Gastrocnemius medialis (tissue), 4 donors: ENCODE data around the gene GRIK4. TPM values are rescaled to one million over a fixed set of nuclear protein-coding genes. Genes with fewer than 3 reads are reported as not detected.

Source experiments
- ATAC-seq, 2 donors: fragments of 150-250 bp; one replicate each; pipeline ENCODE4 v1.9.1; 2016
- DNase-seq, 2 donors: peaks; one replicate each; pipeline ENCODE4 v3.0.0-alpha.2; 2019
- H3K27ac ChIP-seq, 4 donors: fragments of 200-600 bp; sonication (generic); 1 replicate in 1 of 4; 2 replicates in 3 of 4; pipeline ENCODE4 v1.5.1; 2016 to 2018; ENCODE audit warnings: mild to moderate bottlenecking in 2 of 4, moderate library complexity in 1 of 4
- H3K27me3 ChIP-seq, 3 donors: fragments of 200-600 bp; sonication (generic) in 2 of 3; 1 replicate in 1 of 3; 2 replicates in 2 of 3; pipeline versions ENCODE4 v1.5.1 to v1.6.0; 2016 to 2019; ENCODE audit warnings: mild to moderate bottlenecking in 1 of 3, moderate library complexity in 1 of 3
- H3K36me3 ChIP-seq, 2 donors: fragments of 200-600 bp; sonication (generic) in 1 of 2; one replicate each; pipeline ENCODE4 v1.5.1; 2017 to 2018
- H3K4me1 ChIP-seq, 2 donors: fragments of 200-600 bp; sonication (generic) in 1 of 2; one replicate each; pipeline ENCODE4 v1.5.1; 2016 to 2017; ENCODE audit warnings: mild to moderate bottlenecking in 2 of 2
- H3K4me3 ChIP-seq, 4 donors: fragments of 200-600 bp; sonication (generic) in 3 of 4; 1 replicate in 1 of 4; 2 replicates in 3 of 4; pipeline ENCODE4 v1.5.1; 2016 to 2019; ENCODE audit warnings: mild to moderate bottlenecking in 2 of 4
- H3K9me3 ChIP-seq, 3 donors: fragments of 200-600 bp; sonication (generic) in 2 of 3; 1 replicate in 1 of 3; 2 replicates in 2 of 3; pipeline ENCODE4 v1.5.1; 2016 to 2019
- POLR2A ChIP-seq, 2 donors: fragments of 450-650 bp; IDR thresholded peaks; one replicate each; pipeline ENCODE4 v1.6.1; 2017; ENCODE audit warnings: antibody characterized with exemption in 2 of 2, mild to moderate bottlenecking in 2 of 2, moderate library complexity in 2 of 2
- in situ Hi-C, 4 donors: fragments of 200-750 bp; cut with MboI; loops; one replicate each; pipeline versions ENCODE4 v1.15.0 to v1.8.0; 2017; ENCODE audit warnings: low sequenced_read_pairs in 4 of 4
- intact Hi-C: fragments of 100-400 bp; cut with DNase I; formaldehyde crosslinking; loops from one replicate; pipeline ENCODE4 v1.15.1; 2023; ENCODE audit warnings: low total_unique reads
- total RNA-seq, 4 donors: library from RNA; depleted of rRNA; stranded (reverse); fragments of >200 nt; gene quantifications; one replicate each; pipeline versions ENCODE4 v1.1.0 to v1.2.3, GENCODE V29; 2016
- TF ChIP-seq, protein P1 (sequence below), 5 experiments: fragments of 450-650 bp in 3 of 5; fragments of 200-600 bp in 2 of 5; sonication (generic) in 2 of 5; IDR thresholded peaks in 4 of 5; conservative IDR thresholded peaks in 1 of 5; 1 replicate in 4 of 5; 2 replicates in 1 of 5; pipeline ENCODE4 v1.5.1; 2016 to 2019; ENCODE audit warnings: antibody characterized with exemption in 5 of 5, mild to moderate bottlenecking in 3 of 5, moderate library complexity in 3 of 5

Gene GRIK4
- total RNA-seq, 4 donors from 2014 or later = 0.42 TPM; not detected in 3

DNA sequence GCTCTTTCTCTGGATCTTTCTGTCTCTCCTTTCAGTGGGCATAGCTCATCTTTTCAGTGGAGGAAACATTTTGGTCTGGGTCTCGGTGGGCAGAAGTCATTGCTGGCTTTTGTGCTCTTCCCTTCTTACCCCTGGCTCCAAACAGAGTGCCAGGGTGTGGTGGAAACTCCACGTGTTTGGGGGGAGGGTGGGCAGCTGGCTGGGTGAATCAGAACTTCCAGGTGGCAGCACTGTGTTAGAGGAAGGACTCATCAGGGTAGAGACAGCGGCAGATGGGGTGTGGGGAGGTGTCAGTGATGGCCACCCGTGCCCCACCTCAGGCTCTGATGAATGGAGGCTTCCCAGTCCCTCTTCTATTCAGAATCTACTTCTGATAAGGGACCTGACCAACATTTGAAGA is 114.0 kb downstream of the GRIK4 start:
- TF ChIP-seq, protein P1, sequence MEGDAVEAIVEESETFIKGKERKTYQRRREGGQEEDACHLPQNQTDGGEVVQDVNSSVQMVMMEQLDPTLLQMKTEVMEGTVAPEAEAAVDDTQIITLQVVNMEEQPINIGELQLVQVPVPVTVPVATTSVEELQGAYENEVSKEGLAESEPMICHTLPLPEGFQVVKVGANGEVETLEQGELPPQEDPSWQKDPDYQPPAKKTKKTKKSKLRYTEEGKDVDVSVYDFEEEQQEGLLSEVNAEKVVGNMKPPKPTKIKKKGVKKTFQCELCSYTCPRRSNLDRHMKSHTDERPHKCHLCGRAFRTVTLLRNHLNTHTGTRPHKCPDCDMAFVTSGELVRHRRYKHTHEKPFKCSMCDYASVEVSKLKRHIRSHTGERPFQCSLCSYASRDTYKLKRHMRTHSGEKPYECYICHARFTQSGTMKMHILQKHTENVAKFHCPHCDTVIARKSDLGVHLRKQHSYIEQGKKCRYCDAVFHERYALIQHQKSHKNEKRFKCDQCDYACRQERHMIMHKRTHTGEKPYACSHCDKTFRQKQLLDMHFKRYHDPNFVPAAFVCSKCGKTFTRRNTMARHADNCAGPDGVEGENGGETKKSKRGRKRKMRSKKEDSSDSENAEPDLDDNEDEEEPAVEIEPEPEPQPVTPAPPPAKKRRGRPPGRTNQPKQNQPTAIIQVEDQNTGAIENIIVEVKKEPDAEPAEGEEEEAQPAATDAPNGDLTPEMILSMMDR (IDR thresholded peaks at IDR 0.05 in 4 of 5, conservative IDR thresholded peaks at IDR 0.05 in 1 of 5) = no peak
- no peaks in the 10 kb centered on the region for H3K27me3 ChIP-seq
- no peaks in the 10 kb centered on the region for H3K4me1 ChIP-seq
- no peak overlapping the region for H3K27ac ChIP-seq
- no peak for ATAC-seq
- intact Hi-C loops (no loop called here), in situ Hi-C loops (no loop called here)
- no peaks in the 10 kb centered on the region for H3K36me3 ChIP-seq
- no peak overlapping the region for H3K4me3 ChIP-seq
- DNase-seq = no peak
- no peaks in the 10 kb centered on the region for H3K9me3 ChIP-seq

DNA sequence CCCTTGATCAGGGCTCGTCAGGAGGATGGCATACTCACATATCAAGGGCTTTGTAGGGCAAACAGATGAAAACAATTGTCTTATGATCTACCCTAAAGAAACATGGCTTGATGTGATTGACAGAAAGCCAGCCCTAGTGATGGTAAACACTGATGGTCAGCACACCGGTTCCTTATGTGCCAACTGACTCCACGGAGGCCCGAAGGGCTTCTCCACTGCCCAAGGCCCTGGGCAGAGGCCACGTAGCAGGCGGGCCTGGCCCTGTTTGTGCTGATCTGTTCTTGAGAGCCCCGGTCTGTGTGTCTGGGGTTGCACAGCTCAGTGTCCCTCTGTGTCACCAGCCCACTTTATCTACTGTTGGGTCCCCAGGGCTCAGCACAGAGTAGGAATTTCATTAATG is 115.2 kb downstream of the GRIK4 start:
- DNase-seq = no peak
- no peaks in the 10 kb centered on the region for H3K4me1 ChIP-seq
- no peak overlapping the region for H3K27ac ChIP-seq
- H3K4me3 ChIP-seq = no peak overlapping the region
- no peaks in the 10 kb centered on the region for H3K27me3 ChIP-seq
- no peak for ATAC-seq
- no peaks in the 10 kb centered on the region for H3K9me3 ChIP-seq
- TF ChIP-seq POLR2A (IDR thresholded peaks at IDR 0.05) = no peak
- intact Hi-C loops (no loop called here), in situ Hi-C loops (no loop called here)
- no peaks in the 10 kb centered on the region for H3K36me3 ChIP-seq

DNA sequence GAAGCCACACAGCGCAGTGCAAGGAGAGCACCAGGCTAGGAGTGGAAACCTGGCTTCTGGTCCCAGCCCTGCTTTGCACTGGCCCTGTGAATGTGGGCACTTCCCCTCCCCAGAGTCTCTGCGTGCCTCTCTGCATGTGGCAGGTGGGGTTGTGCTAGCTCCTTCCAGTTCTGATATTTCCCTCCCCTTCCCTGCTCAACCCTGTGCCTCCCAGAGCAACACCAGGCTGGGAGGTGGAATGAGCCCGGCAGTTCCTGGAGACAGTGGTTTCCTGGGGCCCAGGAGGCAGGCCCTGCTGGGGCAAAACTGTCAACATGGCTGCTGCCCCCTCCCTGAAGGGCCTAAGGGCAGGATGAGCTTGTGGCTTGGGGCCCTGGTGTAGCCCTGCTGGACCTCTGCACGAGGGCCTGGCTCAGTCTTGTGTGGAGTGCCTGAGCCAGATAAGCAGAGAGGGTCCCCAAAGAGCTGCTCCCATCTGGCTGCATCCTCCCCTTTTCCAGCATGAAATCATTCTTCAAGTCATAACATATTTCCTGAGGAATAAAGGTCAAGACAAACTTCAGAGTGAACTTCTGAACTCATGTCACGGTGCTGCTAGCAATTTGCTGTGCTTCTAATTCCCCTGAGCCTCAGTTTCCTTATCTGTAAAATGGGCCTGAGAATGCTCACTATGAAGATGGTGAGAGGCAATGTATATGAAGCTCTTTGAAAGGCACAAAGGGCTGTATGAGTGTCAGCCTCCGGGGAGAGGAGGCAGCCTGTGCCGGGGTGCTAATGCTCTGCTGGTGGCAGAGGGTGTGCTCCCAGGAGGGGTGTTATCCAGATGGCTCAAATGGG is 116.0 kb downstream of the GRIK4 start:
- no peaks in the 10 kb centered on the region for H3K27me3 ChIP-seq
- intact Hi-C loops (no loop called here), in situ Hi-C loops (no loop called here)
- TF ChIP-seq, protein P1 (IDR thresholded peaks at IDR 0.05 in 4 of 5, conservative IDR thresholded peaks at IDR 0.05 in 1 of 5) = no peak
- TF ChIP-seq POLR2A (IDR thresholded peaks at IDR 0.05) = no peak
- no peak overlapping the region for H3K27ac ChIP-seq
- no peaks in the 10 kb centered on the region for H3K9me3 ChIP-seq
- H3K36me3 ChIP-seq = no peaks in the 10 kb centered on the region
- no peak overlapping the region for H3K4me3 ChIP-seq
- no peaks in the 10 kb centered on the region for H3K4me1 ChIP-seq
- ATAC-seq (no peak), DNase-seq (no peak)

DNA sequence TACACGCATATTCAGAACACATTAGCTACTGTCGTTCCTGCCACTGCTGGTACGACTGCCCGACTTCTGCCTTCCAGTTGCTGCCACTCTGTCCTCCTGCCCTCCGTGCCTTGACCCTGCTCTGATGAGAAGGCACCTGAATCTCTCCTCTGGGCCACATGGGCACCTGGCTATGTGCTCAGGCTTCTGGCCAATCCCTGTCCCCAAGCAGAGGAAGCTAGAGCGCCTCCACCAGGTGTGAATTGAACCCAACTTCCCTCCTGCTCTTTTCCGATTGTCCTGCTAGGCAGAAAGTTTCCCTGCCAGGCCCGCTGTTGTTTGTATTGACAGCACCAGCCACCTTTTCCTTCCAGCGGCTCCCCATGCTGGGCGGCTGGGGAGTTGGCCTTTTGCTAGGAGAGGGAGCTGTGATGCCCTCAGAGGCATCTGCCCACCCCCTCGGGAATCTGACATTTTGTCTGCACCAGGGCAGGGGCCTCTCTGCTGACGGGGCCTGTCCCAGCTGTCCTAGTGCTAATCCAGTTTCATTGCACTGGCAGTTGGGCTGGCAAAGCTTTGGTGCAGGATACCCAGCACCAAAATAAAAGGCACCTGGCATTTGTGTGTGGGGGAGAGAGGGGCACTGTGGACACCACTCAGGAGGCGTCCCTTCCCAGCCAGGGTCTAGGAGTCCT is 118.0 kb downstream of the GRIK4 start:
- TF ChIP-seq POLR2A (IDR thresholded peaks at IDR 0.05) = no peak
- TF ChIP-seq, protein P1 (IDR thresholded peaks at IDR 0.05 in 4 of 5, conservative IDR thresholded peaks at IDR 0.05 in 1 of 5) = no peak
- ATAC-seq (no peak), DNase-seq (no peak)
- in situ Hi-C loops = no loop called here
- Histone ChIP-seq H3K4me3 (no peak overlapping the region), H3K4me1 (no peaks in the 10 kb centered on the region), H3K27ac (no peak overlapping the region), H3K36me3 (no peaks in the 10 kb centered on the region), H3K27me3 (no peaks in the 10 kb centered on the region), H3K9me3 (no peaks in the 10 kb centered on the region)
- intact Hi-C loops = no loop called here

DNA sequence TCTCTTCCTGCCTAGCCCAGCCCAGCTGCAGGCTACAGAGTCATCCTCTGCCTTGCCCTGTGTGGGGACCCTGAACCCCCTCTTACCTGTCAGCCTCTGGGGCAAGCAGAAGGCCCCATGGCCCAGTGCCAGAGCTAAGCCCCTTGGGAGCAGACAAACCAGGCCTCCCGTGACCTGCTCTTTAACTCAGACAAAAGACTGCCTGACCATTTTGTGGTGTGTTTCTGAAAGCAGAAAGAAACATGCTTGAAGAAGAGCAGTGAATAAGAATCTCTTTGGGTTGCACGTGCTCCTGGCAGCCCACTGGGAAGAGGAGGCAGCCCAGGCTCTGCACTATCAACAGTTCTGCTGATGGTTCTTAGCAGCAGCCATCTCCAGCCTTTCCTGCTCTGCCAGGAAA is 118.6 kb downstream of the GRIK4 start:
- no peak for ATAC-seq
- Histone ChIP-seq H3K9me3 (no peaks in the 10 kb centered on the region), H3K27ac (no peak overlapping the region), H3K36me3 (no peaks in the 10 kb centered on the region), H3K27me3 (no peaks in the 10 kb centered on the region), H3K4me3 (no peak overlapping the region), H3K4me1 (no peaks in the 10 kb centered on the region)
- in situ Hi-C loops (no loop called here), intact Hi-C loops (no loop called here)
- TF ChIP-seq POLR2A (IDR thresholded peaks at IDR 0.05) = no peak
- TF ChIP-seq, protein P1 (IDR thresholded peaks at IDR 0.05 in 4 of 5, conservative IDR thresholded peaks at IDR 0.05 in 1 of 5) = no peak
- DNase-seq = no peak
